Measurements from ENCODE around the gene PDZRN3.

The PDZRN3 gene

DNA sequence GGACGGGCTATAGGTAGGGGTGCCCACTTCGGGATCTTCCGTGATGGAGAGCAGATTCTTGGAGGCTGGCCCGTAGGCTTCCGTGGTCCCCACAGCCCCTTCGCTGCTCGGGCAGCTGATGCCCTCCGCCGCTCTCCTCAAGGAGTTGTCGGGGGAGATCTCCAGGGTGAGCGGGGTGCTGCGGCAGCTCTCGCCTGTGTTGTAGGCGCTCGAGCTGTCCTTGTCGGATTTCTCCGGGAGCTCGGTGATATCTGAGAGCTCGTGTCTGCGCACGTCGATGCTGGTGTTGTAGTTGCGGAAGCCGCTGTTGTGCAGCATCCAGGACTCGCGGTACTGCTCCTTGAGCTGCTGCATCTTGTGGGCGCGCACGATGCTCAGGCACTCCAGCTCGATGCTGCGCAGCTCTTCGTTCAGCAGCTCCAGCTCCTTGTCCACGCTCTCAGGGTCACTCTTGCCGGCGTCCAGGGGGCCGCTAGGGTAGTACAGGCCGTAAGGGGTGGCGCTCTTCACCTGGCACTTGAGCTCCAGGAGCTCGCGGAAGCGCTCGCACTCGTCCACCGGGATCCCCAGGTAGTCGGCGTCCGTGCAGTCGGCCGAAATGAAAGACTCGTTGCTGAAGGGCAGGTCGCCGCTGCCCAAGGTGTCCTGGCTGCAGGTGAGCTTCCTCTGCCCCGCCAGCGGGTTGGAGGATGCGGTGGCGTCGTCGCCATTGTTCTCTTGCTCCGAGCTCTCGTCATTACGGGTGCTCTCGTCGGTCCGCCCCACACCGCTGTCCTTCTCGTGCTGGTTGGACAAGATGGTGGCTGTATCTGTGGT lies 240.4 kb downstream of the PDZRN3 start:
- no peak for DNase-seq (ENCODE audit: low spot score)

DNA sequence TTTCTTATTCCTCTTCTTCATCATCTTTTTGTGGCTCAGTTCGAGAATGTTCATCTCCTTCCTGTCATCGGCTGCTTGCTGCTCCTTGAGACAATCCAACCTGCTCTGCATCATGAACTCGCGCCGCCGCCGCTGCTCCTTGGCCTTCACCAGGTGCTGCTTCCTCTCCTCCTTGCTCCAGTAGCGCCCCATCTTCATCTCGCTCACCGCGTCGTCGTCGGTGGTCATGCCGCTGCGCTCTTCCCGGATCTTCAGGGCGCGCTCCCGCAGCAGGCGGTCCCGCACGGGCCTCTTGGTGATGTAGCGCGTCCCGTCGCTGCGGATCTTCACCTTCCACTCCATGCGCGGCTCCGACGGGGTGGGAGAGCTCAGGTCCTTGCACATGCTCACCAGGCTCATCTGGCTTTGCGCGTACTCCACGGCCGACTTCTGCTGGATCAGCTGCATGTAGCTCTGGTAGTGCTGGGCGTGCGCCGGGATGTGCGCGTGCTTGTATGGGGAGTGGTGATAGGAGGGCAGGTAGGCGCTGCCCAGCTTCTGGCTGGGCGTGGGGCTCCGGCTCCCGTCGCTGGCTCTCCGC lies 241.2 kb downstream of the PDZRN3 start:
- no peak for DNase-seq (ENCODE audit: low spot score)

- DNase-seq (ENCODE audit: low spot score): no peak
These were observed 243.2 kb downstream of the PDZRN3 start for GRCh38 chr3:73381551-73381950.

DNA sequence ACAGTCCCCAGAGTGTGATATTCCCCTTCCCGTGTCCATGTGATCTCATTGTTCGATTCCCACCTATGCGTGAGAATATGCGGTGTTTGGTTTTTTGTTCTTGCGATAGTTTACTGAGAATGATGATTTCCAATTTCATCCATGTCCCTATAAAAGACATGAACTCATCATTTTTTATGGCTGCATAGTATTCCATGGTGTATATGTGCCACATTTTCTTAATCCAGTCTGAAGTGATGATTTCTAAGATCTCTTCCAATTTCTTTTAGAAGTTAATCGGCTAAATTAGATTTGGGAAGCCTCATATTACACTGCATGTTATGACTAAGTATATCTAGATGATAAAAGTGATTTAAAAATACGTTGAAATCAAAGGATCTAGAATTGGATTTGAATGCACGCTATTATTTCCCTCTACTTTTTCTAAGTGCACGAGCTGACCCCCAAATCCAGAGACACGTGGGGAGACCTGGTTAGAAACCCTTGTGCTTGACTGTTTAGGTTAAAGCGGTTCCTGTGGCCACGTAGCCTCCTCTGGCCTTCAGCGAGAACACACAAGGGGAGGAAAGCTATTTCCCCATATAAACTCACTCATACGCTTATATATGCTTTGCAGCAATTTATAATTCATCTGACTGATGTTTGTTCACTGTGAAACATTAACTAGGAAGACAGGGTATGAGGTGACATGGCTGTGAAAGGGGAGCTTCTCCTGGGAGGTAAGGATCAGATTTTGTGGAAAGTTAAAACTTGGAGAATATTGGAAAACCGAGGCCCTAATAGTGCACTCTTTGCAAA lies 243.8 kb downstream of the PDZRN3 start:
- DNase-seq (ENCODE audit: low spot score): no peak

DNA sequence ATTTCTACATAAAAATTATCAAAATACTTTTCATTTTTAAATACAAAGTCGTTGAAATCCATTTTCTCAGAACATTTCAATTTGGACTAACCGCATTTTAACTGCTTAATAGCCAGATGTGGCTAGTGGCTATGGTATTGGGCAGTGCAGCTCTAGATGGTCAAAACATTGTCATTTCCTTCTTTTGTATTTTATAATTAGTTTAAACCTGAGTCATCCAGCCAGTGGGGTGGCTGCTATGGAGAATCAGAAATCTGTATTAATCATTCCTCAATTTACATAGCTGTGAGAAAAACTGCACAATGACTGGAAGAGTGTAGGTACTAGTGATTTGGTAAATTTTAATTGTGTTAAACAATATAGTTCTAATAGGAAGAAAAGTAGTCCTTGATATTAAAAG lies 245.3 kb downstream of the PDZRN3 start:
- no peak for DNase-seq (ENCODE audit: low spot score)

DNA sequence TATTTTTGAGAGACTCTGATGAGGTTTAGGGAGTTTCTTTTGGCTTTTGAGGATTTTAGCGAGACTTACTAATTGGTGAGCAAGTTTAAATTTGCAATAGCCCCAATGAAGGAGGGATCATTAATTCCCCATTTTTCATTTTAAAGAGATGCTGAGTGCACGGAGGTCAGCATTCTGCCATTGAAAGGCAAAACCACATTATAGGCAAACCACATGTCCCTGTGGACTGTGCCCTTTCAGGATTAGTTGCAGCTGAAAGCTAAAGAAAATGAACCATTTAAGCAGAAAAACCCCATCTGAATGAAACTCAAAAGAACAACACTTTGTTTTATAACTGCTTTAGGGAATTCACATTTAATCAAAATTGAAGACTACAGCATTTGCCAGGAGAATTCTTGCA lies 246.5 kb downstream of the PDZRN3 start:
- DNase-seq (ENCODE audit: low spot score): no peak

DNA sequence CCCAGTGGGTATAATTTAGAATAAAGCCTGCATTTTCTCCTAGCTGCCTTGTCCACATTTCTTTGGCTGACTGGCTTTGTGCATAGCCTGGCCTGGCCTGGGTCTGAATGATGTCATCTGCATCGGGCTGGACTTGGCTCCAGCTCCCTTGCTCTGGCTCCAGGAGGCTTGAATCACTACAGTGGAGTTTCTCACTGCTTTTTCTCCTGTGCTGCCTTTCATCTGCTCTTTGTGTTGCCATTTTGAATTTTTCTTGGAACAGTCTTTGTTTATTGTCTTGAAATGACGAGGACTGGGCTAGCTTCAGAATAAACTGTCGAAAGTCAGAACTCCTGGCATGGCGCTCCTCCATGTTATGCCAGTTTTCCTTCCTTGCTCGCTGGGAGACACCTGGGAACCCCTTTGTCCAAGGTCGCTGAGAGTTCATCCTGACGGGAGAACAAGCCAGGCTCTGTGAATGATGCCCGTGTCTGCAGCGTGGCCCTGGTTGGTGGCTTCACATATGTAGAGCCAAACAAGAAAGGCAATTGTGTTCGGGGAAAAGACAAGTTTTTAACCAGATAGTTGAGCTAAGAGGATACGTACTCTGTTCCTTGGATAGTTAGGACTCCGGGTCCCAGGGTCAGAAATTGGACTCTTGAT lies 258.9 kb downstream of the PDZRN3 start:
- DNase-seq (ENCODE audit: low spot score): no peak

- no peak for DNase-seq (ENCODE audit: low spot score)
These were observed 260.2 kb downstream of the PDZRN3 start for GRCh38 chr3:73364517-73364916.

DNA sequence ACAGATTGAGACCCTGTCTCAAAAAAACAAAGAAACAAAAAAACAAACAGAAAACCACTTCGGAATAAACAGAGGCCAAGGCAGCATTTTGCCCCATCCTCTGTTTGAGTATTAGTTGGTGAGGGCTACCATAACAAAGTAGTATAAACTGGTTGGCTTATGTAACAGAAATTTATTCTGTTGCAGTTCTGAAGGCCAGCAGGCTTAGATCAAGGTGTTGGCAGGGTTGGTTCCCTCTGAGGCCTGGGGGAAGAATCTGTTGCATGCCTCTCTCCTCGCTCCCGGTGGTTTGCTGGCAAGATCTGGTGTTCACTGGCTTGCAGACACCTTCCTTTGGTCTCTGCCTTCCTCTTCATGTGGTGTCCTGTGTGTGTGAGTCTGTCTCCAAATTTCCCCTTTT lies 261.6 kb downstream of the PDZRN3 start:
- no peak for DNase-seq (ENCODE audit: low spot score)

- DNase-seq (ENCODE audit: low spot score): no peak
These were observed 263.1 kb downstream of the PDZRN3 start for GRCh38 chr3:73361591-73361990.

GRCh38 chr3:73353649-73354217 lies 271.0 kb downstream of the PDZRN3 start:
- no peak for DNase-seq (ENCODE audit: low spot score)

- no peak for DNase-seq (ENCODE audit: low spot score)
These were observed 271.7 kb downstream of the PDZRN3 start for GRCh38 chr3:73352841-73353645.

DNA sequence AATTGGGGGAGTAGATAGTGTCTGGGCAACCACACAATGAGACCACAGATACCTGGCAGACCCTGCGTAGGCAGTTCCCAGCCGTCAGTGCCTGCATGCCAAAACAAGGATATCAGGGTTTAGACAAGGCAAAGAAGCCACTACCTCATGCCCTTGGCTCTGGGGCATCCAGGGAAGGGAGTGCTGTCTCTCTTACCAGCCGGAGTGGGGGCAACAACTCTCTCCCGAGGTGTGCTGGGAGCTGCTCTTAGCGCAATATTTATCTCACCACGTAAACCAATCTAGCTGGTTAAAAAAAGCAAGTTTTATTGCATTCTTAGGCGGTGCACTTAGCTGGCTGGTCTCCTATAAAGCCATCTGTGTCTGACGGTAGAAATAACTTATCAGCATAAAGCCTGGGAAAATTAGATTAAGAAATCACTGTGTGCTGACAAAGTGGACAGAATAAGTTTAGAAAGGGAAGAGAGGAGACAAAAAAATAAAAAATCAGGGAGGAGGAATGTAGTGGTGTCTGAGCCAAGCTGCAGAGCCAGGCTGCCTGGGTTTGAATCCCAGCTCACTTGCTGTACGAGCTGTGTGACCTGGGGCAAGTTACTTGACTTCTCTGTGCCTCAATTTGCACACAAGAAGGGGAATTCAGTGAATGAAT lies 273.2 kb downstream of the PDZRN3 start:
- no peak for DNase-seq (ENCODE audit: low spot score)

DNA sequence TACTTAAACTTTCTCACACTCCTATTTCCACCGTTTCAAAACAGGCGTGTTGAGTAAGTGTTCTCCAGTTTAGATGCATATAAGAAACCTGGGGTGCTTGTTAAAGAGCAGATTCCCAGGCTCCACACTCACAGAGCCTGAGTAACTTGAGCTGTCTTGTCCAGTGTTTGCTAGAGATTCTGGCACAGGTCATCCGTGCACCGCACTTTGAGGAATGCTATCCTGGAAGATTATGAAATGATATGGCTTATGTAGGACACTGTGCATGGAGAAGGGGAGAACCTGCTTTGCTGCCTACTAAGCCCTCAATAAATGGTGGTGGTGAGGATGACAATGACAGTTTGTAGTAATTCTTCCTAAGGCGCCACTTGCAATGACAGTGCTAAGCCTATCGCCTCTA lies 273.7 kb downstream of the PDZRN3 start:
- no peak for DNase-seq (ENCODE audit: low spot score)

GRCh38 chr3:73349657-73350056 lies 275.1 kb downstream of the PDZRN3 start:
- no peak for DNase-seq (ENCODE audit: low spot score)

- no peak for DNase-seq (ENCODE audit: low spot score)
These were observed 282.7 kb downstream of the PDZRN3 start for GRCh38 chr3:73342077-73342476.

- DNase-seq (ENCODE audit: low spot score): no peak
These were observed 283.3 kb downstream of the PDZRN3 start for GRCh38 chr3:73341272-73341935.

- no peak for DNase-seq (ENCODE audit: low spot score)
These were observed 292.2 kb downstream of the PDZRN3 start for GRCh38 chr3:73332558-73332957.
